Transverse colon (tissue), 4 donors: ENCODE measurements around the gene RPL26. TPM values are rescaled to one million over a fixed set of nuclear protein-coding genes. Genes with fewer than 3 reads are reported as not detected.

Source experiments
- DNase-seq: peaks from one replicate; pipeline ENCODE4 v3.0.0-alpha.2; 2019
- H3K27ac ChIP-seq, 4 donors: fragments of 200-600 bp; sonication (generic); 2 replicates each; pipeline ENCODE4 v1.5.1; 2016 to 2018; ENCODE audit warnings: inconsistent platforms in 4 of 4
- H3K27me3 ChIP-seq: fragments of 200-600 bp; sonication (generic); 2 replicates; pipeline ENCODE4 v1.5.1; 2017; ENCODE audit warnings: inconsistent platforms
- H3K36me3 ChIP-seq, 4 donors: fragments of 200-600 bp; sonication (generic); 2 replicates each; pipeline ENCODE4 v1.5.1; 2017 to 2019; ENCODE audit warnings: inconsistent platforms in 4 of 4
- H3K4me1 ChIP-seq, 4 donors: fragments of 200-600 bp; sonication (generic); 2 replicates each; pipeline ENCODE4 v1.5.1; 2017 to 2020; ENCODE audit warnings: inconsistent platforms in 4 of 4
- H3K4me3 ChIP-seq, 4 donors: fragments of 200-600 bp; sonication (generic); 1 replicate in 1 of 4; 2 replicates in 3 of 4; pipeline versions ENCODE4 v1.5.1 to v1.6.1; 2017 to 2019; ENCODE audit warnings: inconsistent platforms in 4 of 4
- H3K9me3 ChIP-seq, 2 donors: fragments of 200-600 bp; sonication (generic); 2 replicates each; pipeline ENCODE4 v1.5.1; 2017 to 2019; ENCODE audit warnings: inconsistent platforms in 2 of 2
- CTCF ChIP-seq, 5 experiments: fragments of 200-600 bp in 3 of 5; fragments of 450-650 bp in 2 of 5; sonication (generic) in 3 of 5; IDR thresholded peaks; 1 replicate in 2 of 5; 2 replicates in 3 of 5; pipeline ENCODE4 v1.5.1; 2016 to 2017; ENCODE audit warnings: antibody characterized with exemption in 5 of 5, inconsistent platforms in 3 of 5, mild to moderate bottlenecking in 2 of 5, moderate library complexity in 1 of 5
- EP300 ChIP-seq: sonication (generic); formaldehyde crosslinking; IDR thresholded peaks from one replicate; pipeline ENCODE4 v1.6.1; 2017; ENCODE audit warnings: antibody characterized with exemption, low read depth
- POLR2A ChIP-seq: fragments of 450-650 bp; IDR thresholded peaks from one replicate; pipeline ENCODE4 v1.6.1; 2016; ENCODE audit warnings: antibody characterized with exemption, mild to moderate bottlenecking, moderate library complexity
- POLR2AphosphoS5 ChIP-seq, 3 donors: sonication (generic); formaldehyde crosslinking; IDR thresholded peaks; one replicate each; pipeline ENCODE4 v1.6.1; 2016; ENCODE audit warnings: antibody characterized with exemption in 3 of 3
- WGBS, 2 donors: methylation state at CpG; one replicate each; pipeline ENCODE4 v1.1.5; 2018; ENCODE audit warnings: low coverage in 1 of 2; 5-methylcytosine and 5-hydroxymethylcytosine counted together
- in situ Hi-C, 4 donors: fragments of 200-750 bp; cut with MboI; loops; one replicate each; pipeline versions ENCODE4 v1.15.0 to v1.15.1; 2017; ENCODE audit warnings: low sequenced_read_pairs in 3 of 4, low pct_ligation_motif_present in 1 of 4, low pct_unique_long_range_greater_than_20kb in 1 of 4
- intact Hi-C: fragments of 100-400 bp; cut with DNase I; formaldehyde crosslinking; loops from one replicate; pipeline ENCODE4 v1.15.1; 2023; ENCODE audit warnings: low total_unique reads
- total RNA-seq, 4 donors: library from RNA; depleted of rRNA; stranded (reverse); fragments of >200 nt; gene quantifications; one replicate each; pipeline ENCODE4 v1.1.0, GENCODE V29; 2016

RPL26 gene
- total RNA-seq, 4 donors from 2014 or later, result 714 to 2,921 (median 2,064) TPM

- DNase-seq, result no peak
- peak in 1 of 3 donors; percentile 15 for TF ChIP-seq POLR2AphosphoS5 (IDR thresholded peaks at IDR 0.05)
- no peak for TF ChIP-seq POLR2A
- no peaks in the 10 kb centered on the region for H3K27me3 ChIP-seq
These were observed 16.8 kb downstream of the RPL26 start for GRCh38 chr17:8366231-8366630.

GRCh38 chr17:8365143-8365542 lies 17.9 kb downstream of the RPL26 start:
- no peak for DNase-seq
- peaks cover 0 to 12% (median 4%) of the 10 kb centered on the region in 4 donors for H3K36me3 ChIP-seq
- TF ChIP-seq POLR2A, result no peak
- no peak for TF ChIP-seq EP300
- no peak for TF ChIP-seq CTCF (IDR thresholded peaks at IDR 0.05)
- no peak for TF ChIP-seq POLR2AphosphoS5 (IDR thresholded peaks at IDR 0.05)
- WGBS, 2 donors, result 79% methylated on average over 1 of the region's 1 CpG; no CpG with 5 or more reads in 1 of the 2 donors
- peaks cover 0 to 5% (median 0%) of the 10 kb centered on the region in 4 donors for H3K4me1 ChIP-seq
- H3K4me3 ChIP-seq, result no peak overlapping the region
- no peak overlapping the region for H3K27ac ChIP-seq
- intact Hi-C loops, result no loop called here
- no peaks in the 10 kb centered on the region for H3K9me3 ChIP-seq
- in situ Hi-C loops, result no loop called here
- no peaks in the 10 kb centered on the region for H3K27me3 ChIP-seq

More at GRCh38 chr17:8366231-8366630, 16.8 kb downstream of the RPL26 start:
- in situ Hi-C loops, result no loop called here
- Histone ChIP-seq H3K27ac (no peak overlapping the region), H3K36me3 (peaks cover 0 to 17% (median 6%) of the 10 kb centered on the region in 4 donors), H3K4me3 (no peak overlapping the region), H3K9me3 (no peaks in the 10 kb centered on the region), H3K4me1 (peaks cover 0 to 5% (median 0%) of the 10 kb centered on the region in 4 donors)
- intact Hi-C loops, result no loop called here
- WGBS, 2 donors, result 73 to 81% methylated on average over 2 of the region's 2 CpGs

GRCh38 chr17:8362651-8363332 lies 20.2 kb downstream of the RPL26 start:
- no peaks in the 10 kb centered on the region for H3K36me3 ChIP-seq
- H3K27me3 ChIP-seq, result no peaks in the 10 kb centered on the region
- no peak for DNase-seq
- intact Hi-C loops (no loop called here), in situ Hi-C loops (no loop called here)
- H3K4me3 ChIP-seq, result no peak overlapping the region
- H3K4me1 ChIP-seq, result no peaks in the 10 kb centered on the region
- TF ChIP-seq CTCF (IDR thresholded peaks at IDR 0.05) (no peak), EP300 (no peak), POLR2A (no peak), POLR2AphosphoS5 (IDR thresholded peaks at IDR 0.05) (no peak)
- H3K27ac ChIP-seq, result no peak overlapping the region
- 94 to 100% methylated on average over 2 to 4 of the region's 4 CpGs for WGBS, 2 donors
- H3K9me3 ChIP-seq, result no peaks in the 10 kb centered on the region

- no peaks in the 10 kb centered on the region for H3K36me3 ChIP-seq
- no peak overlapping the region for H3K4me3 ChIP-seq
- in situ Hi-C loops, result no loop called here
- TF ChIP-seq CTCF (IDR thresholded peaks at IDR 0.05) (no peak), POLR2AphosphoS5 (IDR thresholded peaks at IDR 0.05) (no peak), POLR2A (no peak), EP300 (no peak)
- intact Hi-C loops, result no loop called here
- DNase-seq, result no peak
- no peak overlapping the region for H3K27ac ChIP-seq
- H3K9me3 ChIP-seq, result no peaks in the 10 kb centered on the region
- 65 to 68% methylated on average over 3 of the region's 3 CpGs for WGBS, 2 donors
- no peaks in the 10 kb centered on the region for H3K4me1 ChIP-seq
- no peaks in the 10 kb centered on the region for H3K27me3 ChIP-seq
These were observed 22.2 kb downstream of the RPL26 start for GRCh38 chr17:8360751-8361150.

- H3K4me3 ChIP-seq, result no peak overlapping the region
- no peaks in the 10 kb centered on the region for H3K36me3 ChIP-seq
- H3K27me3 ChIP-seq, result no peaks in the 10 kb centered on the region
- H3K9me3 ChIP-seq, result no peaks in the 10 kb centered on the region
- in situ Hi-C loops, result no loop called here
- H3K4me1 ChIP-seq, result no peaks in the 10 kb centered on the region
- H3K27ac ChIP-seq, result no peak overlapping the region
- intact Hi-C loops, result no loop called here
- 24 to 35% methylated on average over 3 of the region's 3 CpGs for WGBS, 2 donors
- TF ChIP-seq EP300 (no peak), POLR2A (no peak), POLR2AphosphoS5 (IDR thresholded peaks at IDR 0.05) (no peak), CTCF (IDR thresholded peaks at IDR 0.05) (no peak)
- DNase-seq, result no peak
These were observed 22.7 kb downstream of the RPL26 start for GRCh38 chr17:8360260-8360659.
